ENCODE measurements around the gene HOXA13. TPM values are rescaled to one million over a fixed set of nuclear protein-coding genes. Genes with fewer than 3 reads are reported as not detected.

Gene HOXA13
- total RNA-seq, 2 donors from 2014 or later: not detected

GRCh38 chr7:27203964-27204594 lies 4.2 kb upstream of the HOXA13 start:
- WGBS, 2 experiments (ENCODE audit: insufficient coverage in 1 of 2, insufficient read length in 1 of 2): 7 to 17% methylated on average over 4 of the region's 4 CpGs
- no peaks in the 10 kb centered on the region for H3K36me3 Mint-ChIP-seq (ENCODE audit: low read depth)

GRCh38 chr7:27203365-27203953 lies 3.6 kb upstream of the HOXA13 start:
- Mint-ChIP-seq H3K27ac (no peak overlapping the region), H3K9me3 (no peaks in the 10 kb centered on the region), H3K36me3 (ENCODE audit: low read depth) (no peaks in the 10 kb centered on the region), H3K27me3 (ENCODE audit: insufficient read depth) (peaks cover 95% of the 10 kb centered on the region), H3K4me1 (peaks cover 13% of the 10 kb centered on the region), H3K4me3 (no peak overlapping the region)
- Histone ChIP-seq H3K27ac (ENCODE audit: low read depth, low read length) (no peak overlapping the region), H3K4me3 (ENCODE audit: low read length) (no peak overlapping the region), H3K9me3 (ENCODE audit: control insufficient read depth, low read length) (no peaks in the 10 kb centered on the region), H3K27me3 (ENCODE audit: control insufficient read depth, insufficient read depth, low read length, poor library complexity, severe bottlenecking) (peaks cover 97% of the 10 kb centered on the region), H3K36me3 (ENCODE audit: control insufficient read depth, insufficient read depth, low read length) (no peaks in the 10 kb centered on the region), H3K4me1 (ENCODE audit: control insufficient read depth, insufficient read depth, low read length) (peaks cover 4% of the 10 kb centered on the region), H3K9ac (ENCODE audit: extremely low read depth, low read length, poor library complexity, severe bottlenecking) (no peak overlapping the region)
- WGBS, 2 experiments (ENCODE audit: insufficient coverage in 1 of 2, insufficient read length in 1 of 2): 22 to 24% methylated on average over 7 to 10 of the region's 10 CpGs
- TF ChIP-seq, protein P1, sequence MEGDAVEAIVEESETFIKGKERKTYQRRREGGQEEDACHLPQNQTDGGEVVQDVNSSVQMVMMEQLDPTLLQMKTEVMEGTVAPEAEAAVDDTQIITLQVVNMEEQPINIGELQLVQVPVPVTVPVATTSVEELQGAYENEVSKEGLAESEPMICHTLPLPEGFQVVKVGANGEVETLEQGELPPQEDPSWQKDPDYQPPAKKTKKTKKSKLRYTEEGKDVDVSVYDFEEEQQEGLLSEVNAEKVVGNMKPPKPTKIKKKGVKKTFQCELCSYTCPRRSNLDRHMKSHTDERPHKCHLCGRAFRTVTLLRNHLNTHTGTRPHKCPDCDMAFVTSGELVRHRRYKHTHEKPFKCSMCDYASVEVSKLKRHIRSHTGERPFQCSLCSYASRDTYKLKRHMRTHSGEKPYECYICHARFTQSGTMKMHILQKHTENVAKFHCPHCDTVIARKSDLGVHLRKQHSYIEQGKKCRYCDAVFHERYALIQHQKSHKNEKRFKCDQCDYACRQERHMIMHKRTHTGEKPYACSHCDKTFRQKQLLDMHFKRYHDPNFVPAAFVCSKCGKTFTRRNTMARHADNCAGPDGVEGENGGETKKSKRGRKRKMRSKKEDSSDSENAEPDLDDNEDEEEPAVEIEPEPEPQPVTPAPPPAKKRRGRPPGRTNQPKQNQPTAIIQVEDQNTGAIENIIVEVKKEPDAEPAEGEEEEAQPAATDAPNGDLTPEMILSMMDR (conservative IDR thresholded peaks at IDR 0.05): no peak
- DNase-seq: peak; percentile 50

More at GRCh38 chr7:27203964-27204594, 4.2 kb upstream of the HOXA13 start:
- H3K27me3 Mint-ChIP-seq (ENCODE audit: insufficient read depth): peaks cover 95% of the 10 kb centered on the region
- TF ChIP-seq, protein P1 (conservative IDR thresholded peaks at IDR 0.05): no peak
- Histone ChIP-seq H3K4me3 (ENCODE audit: low read length) (no peak overlapping the region), H3K9ac (ENCODE audit: extremely low read depth, low read length, poor library complexity, severe bottlenecking) (no peak overlapping the region), H3K36me3 (ENCODE audit: control insufficient read depth, insufficient read depth, low read length) (no peaks in the 10 kb centered on the region), H3K27me3 (ENCODE audit: control insufficient read depth, insufficient read depth, low read length, poor library complexity, severe bottlenecking) (peaks cover 97% of the 10 kb centered on the region), H3K4me1 (ENCODE audit: control insufficient read depth, insufficient read depth, low read length) (peaks cover 4% of the 10 kb centered on the region), H3K27ac (ENCODE audit: low read depth, low read length) (no peak overlapping the region), H3K9me3 (ENCODE audit: control insufficient read depth, low read length) (no peaks in the 10 kb centered on the region)
- no peak overlapping the region for H3K27ac Mint-ChIP-seq
- no peak for DNase-seq
- H3K4me3 Mint-ChIP-seq: no peak overlapping the region
- H3K9me3 Mint-ChIP-seq: no peaks in the 10 kb centered on the region
- H3K4me1 Mint-ChIP-seq: peaks cover 13% of the 10 kb centered on the region

DNA sequence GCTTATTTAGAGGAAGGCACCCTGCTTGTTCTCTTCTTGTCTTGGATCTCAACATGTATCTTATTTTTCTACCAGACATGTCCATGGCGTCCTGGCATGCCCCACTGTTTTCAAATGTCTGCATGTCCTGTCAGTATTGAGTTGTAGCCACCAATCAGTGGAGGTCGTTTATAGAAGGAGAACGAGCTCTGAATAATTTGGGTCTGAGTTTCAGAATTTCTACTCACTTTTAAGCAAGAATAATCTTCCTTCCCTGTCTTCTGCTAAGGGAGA lies 2.9 kb upstream of the HOXA13 start:
- no peak overlapping the region for H3K27ac Mint-ChIP-seq
- TF ChIP-seq, protein P1 (conservative IDR thresholded peaks at IDR 0.05): no peak
- no peak for DNase-seq
- no peaks in the 10 kb centered on the region for H3K36me3 ChIP-seq (ENCODE audit: control insufficient read depth, insufficient read depth, low read length)
- H3K4me1 Mint-ChIP-seq: peaks cover 13% of the 10 kb centered on the region
- no peak overlapping the region for H3K4me3 Mint-ChIP-seq
- H3K9ac ChIP-seq (ENCODE audit: extremely low read depth, low read length, poor library complexity, severe bottlenecking): no peak overlapping the region
- peaks cover 4% of the 10 kb centered on the region for H3K4me1 ChIP-seq (ENCODE audit: control insufficient read depth, insufficient read depth, low read length)
- 26% methylated on average over 3 of the region's 3 CpGs; no CpG with 5 or more reads in 1 of the 2 experiments for WGBS, 2 experiments (ENCODE audit: insufficient coverage in 1 of 2, insufficient read length in 1 of 2)
- H3K27me3 Mint-ChIP-seq (ENCODE audit: insufficient read depth): peaks cover 95% of the 10 kb centered on the region
- H3K4me3 ChIP-seq (ENCODE audit: low read length): no peak overlapping the region
- H3K9me3 ChIP-seq (ENCODE audit: control insufficient read depth, low read length): no peaks in the 10 kb centered on the region
- no peaks in the 10 kb centered on the region for H3K36me3 Mint-ChIP-seq (ENCODE audit: low read depth)
- H3K27me3 ChIP-seq (ENCODE audit: control insufficient read depth, insufficient read depth, low read length, poor library complexity, severe bottlenecking): peaks cover 97% of the 10 kb centered on the region
- no peaks in the 10 kb centered on the region for H3K9me3 Mint-ChIP-seq
- no peak overlapping the region for H3K27ac ChIP-seq (ENCODE audit: low read depth, low read length)

All from endodermal cell (in vitro differentiated cells).